ENCODE measurements around the gene ALDH5A1.
"Not testable (repeated sequence)": the region's sequence is repeated elsewhere in the genome, so short reads cannot be mapped to it uniquely, and the experiment has no call there.

ALDH5A1 gene

GRCh38 chr6:24489470-24489869 is 5.3 kb upstream of the ALDH5A1 start, which contains the start of gene GPLD1:
GPLD1 (minus strand) TSS chr6:24489578; CDS start chr6:24489511, 67 bp downstream.
- no peak for DNase-seq

- no peak for DNase-seq
Measured at GRCh38 chr6:24489881-24490280, 4.9 kb upstream of the ALDH5A1 start.

- DNase-seq: no peak
Measured at GRCh38 chr6:24490948-24491347, 3.8 kb upstream of the ALDH5A1 start.

GRCh38 chr6:24492475-24492874 is 2.3 kb upstream of the ALDH5A1 start:
- DNase-seq: peak; percentile 47

- DNase-seq: peak; percentile 33
Measured at GRCh38 chr6:24493945-24494820, 586 bp upstream of the ALDH5A1 start.

- no peak for DNase-seq
Measured at GRCh38 chr6:24497254-24497970, 2.6 kb downstream of the ALDH5A1 start.

- no peak for DNase-seq
Measured at GRCh38 chr6:24500683-24501082, 5.9 kb downstream of the ALDH5A1 start.

- DNase-seq: no peak
Measured at GRCh38 chr6:24501374-24501773, 6.6 kb downstream of the ALDH5A1 start.

- DNase-seq: no peak
Measured at GRCh38 chr6:24501914-24502313, 7.1 kb downstream of the ALDH5A1 start.

- DNase-seq: no peak
Measured at GRCh38 chr6:24504287-24504648, 9.5 kb downstream of the ALDH5A1 start.

- no peak for DNase-seq
Measured at GRCh38 chr6:24504649-24505586, 10.1 kb downstream of the ALDH5A1 start.

GRCh38 chr6:24506814-24507520 is 12.2 kb downstream of the ALDH5A1 start:
- no peak for DNase-seq

GRCh38 chr6:24511976-24512375 is 17.2 kb downstream of the ALDH5A1 start:
- not testable (repeated sequence) for DNase-seq

GRCh38 chr6:24513602-24514001 is 18.8 kb downstream of the ALDH5A1 start:
- no peak for DNase-seq

- no peak for DNase-seq
Measured at GRCh38 chr6:24517659-24518543, 23.1 kb downstream of the ALDH5A1 start.

- peak; percentile 70 for DNase-seq
Measured at GRCh38 chr6:24520929-24521546, 26.3 kb downstream of the ALDH5A1 start.

GRCh38 chr6:24522228-24523176 is 27.7 kb downstream of the ALDH5A1 start:
- DNase-seq: peak; percentile 79

- DNase-seq: no peak
Measured at GRCh38 chr6:24524329-24524728, 29.6 kb downstream of the ALDH5A1 start.

- peak; percentile 66 for DNase-seq
Measured at GRCh38 chr6:24524805-24525204, 30.0 kb downstream of the ALDH5A1 start.

- no peak for DNase-seq
Measured at GRCh38 chr6:24529985-24530384, 35.2 kb downstream of the ALDH5A1 start.
